KG1 (cell line): ENCODE measurements around the gene CHTF18.

Source experiments
- DNase-seq: peaks from one replicate; lab custom pipeline; 2025; lab: John Stamatoyannopoulos, UW

Gene CHTF18

DNA sequence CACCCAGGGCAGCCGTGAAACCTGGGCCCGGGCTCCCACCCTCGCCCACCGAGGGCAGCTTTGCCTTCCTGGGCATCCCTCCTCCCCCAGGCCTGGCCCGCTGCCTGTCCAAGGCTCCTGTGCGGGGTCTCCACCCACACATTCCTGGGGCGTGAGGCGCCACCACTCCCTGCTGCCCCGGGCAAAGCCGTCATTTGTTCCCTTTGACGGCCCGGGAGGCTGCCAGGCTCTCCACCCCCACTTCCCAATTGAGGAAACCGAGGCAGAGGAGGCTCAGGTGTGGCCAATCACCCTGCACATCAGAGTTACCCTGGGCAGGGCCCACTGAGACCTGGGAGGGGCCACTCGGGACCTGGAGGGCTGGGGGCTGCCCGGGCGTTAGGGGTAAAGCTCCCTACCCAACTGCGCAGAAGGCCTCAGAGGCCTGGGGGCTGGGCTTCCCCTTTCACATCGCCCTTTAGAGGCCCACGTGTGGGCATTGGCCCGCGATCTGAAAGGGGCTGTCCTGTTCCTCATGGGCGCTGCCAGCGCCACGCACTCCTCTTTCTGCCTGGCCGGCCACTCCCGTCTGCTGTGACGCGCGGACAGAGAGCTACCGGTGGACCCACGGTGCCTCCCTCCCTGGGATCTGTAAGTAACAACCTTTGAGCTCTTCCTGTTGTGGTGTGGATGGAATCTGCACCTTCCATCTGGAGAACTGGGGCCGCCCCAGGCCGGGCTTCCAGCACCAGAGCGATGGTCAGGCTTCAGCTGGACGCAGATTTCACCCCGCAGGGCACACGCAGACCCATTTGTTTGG lies 27.7 kb upstream of the CHTF18 start, which contains the start of gene MSLN:
MSLN (plus strand) TSS at position 190 of the 799 bp plus-strand sequence. CDS start 1,947 bp downstream, outside the sequence.
- no peak for DNase-seq

GRCh38 chr16:761625-762513 lies 26.6 kb upstream of the CHTF18 start:
- DNase-seq, result no peak

DNA sequence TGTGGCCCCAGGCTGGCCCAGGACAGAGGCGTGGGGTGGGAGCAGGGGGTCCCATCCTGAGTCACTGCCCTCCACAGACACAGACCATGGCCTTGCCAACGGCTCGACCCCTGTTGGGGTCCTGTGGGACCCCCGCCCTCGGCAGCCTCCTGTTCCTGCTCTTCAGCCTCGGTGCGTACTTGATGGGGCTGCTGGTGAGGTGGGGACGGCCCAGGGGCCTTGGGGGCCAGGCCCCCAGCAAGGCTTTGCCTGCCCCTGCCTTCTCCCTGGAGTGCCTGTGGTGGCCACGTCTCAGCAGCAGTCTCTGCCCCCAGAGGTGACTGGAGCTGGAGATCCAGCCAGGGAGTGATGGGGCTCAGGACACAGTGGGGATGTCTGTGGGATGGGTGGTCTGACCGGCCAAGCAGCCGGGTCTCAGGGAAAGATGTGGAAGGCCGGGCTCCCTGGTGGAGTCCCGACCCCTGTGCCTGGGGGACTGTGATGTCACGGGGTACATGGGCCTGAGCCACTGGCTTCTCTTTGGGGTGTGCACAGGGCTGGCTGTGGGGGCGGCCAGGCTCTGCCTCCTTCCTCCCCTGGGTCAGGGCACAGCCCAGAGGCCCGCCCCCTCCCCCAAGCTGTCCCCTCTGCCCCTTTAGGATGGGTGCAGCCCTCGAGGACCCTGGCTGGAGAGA lies 25.7 kb upstream of the CHTF18 start:
- no peak for DNase-seq

DNA sequence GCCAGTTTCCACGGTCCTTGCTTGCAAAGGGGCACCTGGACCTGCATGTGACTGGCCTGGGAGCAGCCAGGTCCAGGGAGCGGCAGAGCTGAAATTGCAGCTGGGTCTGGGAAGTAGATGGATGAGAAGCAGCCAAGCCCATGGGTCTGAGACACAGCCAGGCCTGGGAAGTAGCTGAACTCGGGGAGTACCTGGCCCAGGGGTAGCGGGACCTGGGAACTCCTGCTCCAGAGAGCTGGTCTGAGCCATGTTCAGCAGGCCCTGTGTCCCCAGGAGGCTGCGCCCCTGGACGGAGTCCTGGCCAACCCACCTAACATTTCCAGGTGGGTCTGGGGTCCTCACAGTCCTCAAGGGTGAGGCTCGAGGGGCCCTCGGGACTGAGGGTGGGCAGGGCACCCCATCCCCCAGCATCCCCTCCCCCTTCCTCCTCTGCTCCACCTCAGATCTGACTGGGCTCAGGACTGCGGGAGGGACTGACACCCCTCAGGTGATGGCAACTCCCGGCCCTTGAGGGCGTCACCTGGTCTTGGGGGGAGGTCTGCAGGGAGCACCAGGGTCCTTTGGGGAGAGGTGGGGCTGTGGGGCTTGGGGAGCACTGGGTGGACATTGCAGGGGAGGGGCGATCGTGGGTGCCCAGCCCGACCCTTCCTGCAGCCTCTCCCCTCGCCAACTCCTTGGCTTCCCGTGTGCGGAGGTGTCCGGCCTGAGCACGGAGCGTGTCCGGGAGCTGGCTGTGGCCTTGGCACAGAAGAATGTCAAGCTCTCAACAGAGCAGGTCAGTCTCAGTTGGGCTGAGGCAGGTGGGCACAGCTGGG lies 24.8 kb upstream of the CHTF18 start:
- DNase-seq, result no peak

DNA sequence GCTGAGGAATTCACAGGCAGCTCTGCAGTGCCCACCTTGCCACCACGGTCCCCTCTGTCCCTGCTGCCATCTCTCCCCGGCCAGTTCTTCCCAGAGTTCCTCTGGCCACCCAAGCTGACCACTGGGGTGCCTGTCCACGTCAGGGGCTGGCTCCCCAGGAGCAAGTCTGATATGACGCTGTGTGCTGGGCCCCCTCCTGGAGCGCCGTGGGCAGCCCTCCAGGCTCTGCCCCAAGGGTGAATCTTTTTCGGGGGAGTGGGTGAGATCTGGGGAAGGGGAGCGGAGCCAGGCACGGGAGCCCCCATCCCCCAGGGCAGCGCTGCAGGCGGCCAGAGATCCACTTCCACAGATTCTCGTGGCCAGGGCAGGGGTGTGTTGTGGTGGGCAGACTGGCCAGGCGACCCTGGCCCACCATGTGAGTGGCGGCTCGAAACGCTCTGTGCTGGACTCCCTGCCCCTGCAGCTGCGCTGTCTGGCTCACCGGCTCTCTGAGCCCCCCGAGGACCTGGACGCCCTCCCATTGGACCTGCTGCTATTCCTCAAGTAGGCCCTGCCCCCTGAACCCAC lies 24.2 kb upstream of the CHTF18 start:
- no peak for DNase-seq

- no peak for DNase-seq
These were observed 23.5 kb upstream of the CHTF18 start for GRCh38 chr16:764848-765487.

- no peak for DNase-seq
These were observed 22.9 kb upstream of the CHTF18 start for GRCh38 chr16:765488-765865.

GRCh38 chr16:766008-766819 lies 22.2 kb upstream of the CHTF18 start:
- DNase-seq, result no peak

DNA sequence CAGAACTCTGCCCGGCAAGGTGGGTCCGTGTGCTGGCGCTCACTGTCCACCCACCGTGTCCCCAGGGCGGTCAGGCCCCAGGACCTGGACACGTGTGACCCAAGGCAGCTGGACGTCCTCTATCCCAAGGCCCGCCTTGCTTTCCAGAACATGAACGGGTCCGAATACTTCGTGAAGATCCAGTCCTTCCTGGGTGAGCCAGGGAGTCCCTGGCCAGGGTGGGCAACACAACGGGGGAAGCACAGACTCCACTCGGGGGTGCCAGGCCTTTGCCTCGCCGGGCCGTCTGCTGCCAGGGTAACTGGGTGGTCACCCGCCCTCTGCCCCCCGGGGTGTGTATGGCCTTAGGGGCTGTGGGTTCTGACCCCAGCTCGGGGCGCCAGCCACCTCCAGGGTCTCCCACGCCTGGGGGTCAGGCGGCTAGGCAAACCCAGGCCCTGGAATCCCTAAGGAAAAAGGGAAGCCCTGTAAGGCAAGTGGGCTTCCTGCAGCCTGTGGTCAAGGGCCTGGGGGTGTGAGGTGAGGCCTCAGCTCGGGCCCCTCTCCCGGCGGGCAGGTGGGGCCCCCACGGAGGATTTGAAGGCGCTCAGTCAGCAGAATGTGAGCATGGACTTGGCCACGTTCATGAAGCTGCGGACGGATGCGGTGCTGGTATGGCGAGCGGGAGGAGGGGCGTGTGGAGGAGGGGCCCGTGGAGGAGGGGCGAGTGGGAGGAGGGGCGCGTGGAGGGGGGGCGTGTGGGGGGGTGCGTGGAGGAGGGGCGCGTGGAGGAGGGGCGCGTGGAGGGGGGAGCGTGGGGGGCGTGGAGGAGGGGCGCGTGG lies 21.4 kb upstream of the CHTF18 start:
- DNase-seq, result no peak

GRCh38 chr16:767743-768235 lies 20.6 kb upstream of the CHTF18 start:
- DNase-seq, result no peak

GRCh38 chr16:768428-768827 lies 20.0 kb upstream of the CHTF18 start:
- DNase-seq, result no peak

GRCh38 chr16:769184-769784 lies 19.1 kb upstream of the CHTF18 start:
- no peak for DNase-seq

- DNase-seq, result no peak
These were observed 18.5 kb upstream of the CHTF18 start for GRCh38 chr16:769934-770333.

GRCh38 chr16:770411-770810 lies 18.0 kb upstream of the CHTF18 start:
- no peak for DNase-seq

GRCh38 chr16:772959-773358 lies 15.5 kb upstream of the CHTF18 start:
- no peak for DNase-seq

DNA sequence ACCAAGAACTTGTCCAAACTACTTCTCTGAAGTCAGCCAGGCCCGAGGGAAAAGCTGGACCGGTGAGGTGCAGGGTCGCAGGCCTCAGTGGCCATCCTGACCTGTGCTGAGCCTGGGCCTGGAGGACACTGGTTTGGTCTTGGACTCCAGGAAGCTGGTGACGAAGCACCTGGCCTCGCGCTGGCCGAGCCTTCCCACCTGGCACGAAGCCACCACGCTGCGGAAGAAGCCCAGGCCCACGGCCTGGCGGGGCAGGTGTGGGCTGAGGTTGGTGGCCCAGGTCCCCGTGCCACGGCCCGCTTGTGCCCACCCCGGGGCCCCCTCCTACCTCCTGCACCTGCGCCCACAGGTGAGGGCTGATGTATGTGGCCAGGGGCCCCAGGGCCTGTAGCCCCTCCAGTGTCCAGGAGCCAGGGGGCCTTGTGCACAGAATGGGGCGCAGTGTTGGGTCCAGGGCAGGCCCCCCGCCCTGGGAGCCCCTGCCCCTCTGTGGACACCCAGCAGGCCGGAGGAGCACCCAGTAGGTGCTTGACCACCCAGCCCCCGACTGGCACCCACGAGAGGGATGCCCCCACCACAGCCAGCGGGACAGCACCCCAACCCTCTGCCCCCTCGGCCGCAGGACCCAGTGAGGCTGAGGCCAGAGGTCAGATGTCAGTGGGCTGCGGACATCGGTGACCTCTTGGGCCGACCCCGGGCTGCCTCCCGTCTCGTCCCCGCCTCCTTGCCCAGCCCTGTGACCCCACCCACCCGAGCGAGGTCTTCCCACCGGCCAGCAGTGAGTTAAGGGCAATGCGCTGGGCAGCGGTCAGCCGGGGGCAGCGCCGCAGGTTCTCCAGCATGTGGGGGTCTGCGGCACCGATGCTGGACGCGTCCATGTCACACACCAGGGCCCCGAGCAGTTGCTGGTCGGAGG lies 14.1 kb upstream of the CHTF18 start:
- no peak for DNase-seq

GRCh38 chr16:775236-775796 lies 13.1 kb upstream of the CHTF18 start:
- no peak for DNase-seq
